Bronchial epithelial cell (primary cell): Measurements from ENCODE around the gene CLEC2D. TPM values are rescaled to one million over a fixed set of nuclear protein-coding genes. Genes with fewer than 3 reads are reported as not detected.
A peak's percentile ranks its signal among the peaks of the same experiment; 100 is the strongest.

Experiments
- DNase-seq: peaks from one replicate; pipeline ENCODE4 v3.0.0-alpha.2; 2010; ENCODE audit warnings: low read depth
- FAIRE-seq: peaks from 2 replicates; lab custom pipeline; 2011; peaks lifted over from hg19 to GRCh38; lab: Jason Lieb, UNC
- H3K27me3 ChIP-seq: 2 replicates; pipeline ENCODE4 v1.5.1; 2011; ENCODE audit warnings: low read length; ENCODE audit not compliant: control insufficient read depth, insufficient read depth
- H3K36me3 ChIP-seq: 2 replicates; pipeline ENCODE4 v1.5.1; 2011; ENCODE audit warnings: low read length; ENCODE audit not compliant: control insufficient read depth, insufficient read depth
- H3K4me3 ChIP-seq: 2 replicates; pipeline ENCODE4 v1.5.1; 2011; ENCODE audit warnings: mild to moderate bottlenecking, low read depth, low read length, control low read depth
- CTCF ChIP-seq: IDR thresholded peaks from 2 replicates; pipeline ENCODE4 v1.5.1; 2011; ENCODE audit warnings: mild to moderate bottlenecking, moderate library complexity, low read length, control low read depth, inconsistent platforms; ENCODE audit not compliant: insufficient read depth, severe bottlenecking
- total RNA-seq: library from RNA; depleted of rRNA; stranded (reverse); fragments of >200 nt; gene quantifications from 2 replicates; pipeline ENCODE4 v1.2.1, GENCODE V29; 2014

The CLEC2D gene
- total RNA-seq, 1 donor from 2014 or later = 2.6 TPM

GRCh38 chr12:9648701-9649531 lies 20.6 kb upstream of the CLEC2D start:
- FAIRE-seq (no peak), DNase-seq (no peak)

GRCh38 chr12:9649532-9649940 lies 20.0 kb upstream of the CLEC2D start:
- TF ChIP-seq CTCF = no peak
- Histone ChIP-seq H3K36me3 (peaks cover 2% of the 10 kb centered on the region), H3K27me3 (no peaks in the 10 kb centered on the region), H3K4me3 (peak overlapping the region; percentile 54)
- DNase-seq = no peak
- FAIRE-seq = no peak

More at GRCh38 chr12:9648701-9649531, 20.6 kb upstream of the CLEC2D start:
- Histone ChIP-seq H3K36me3 (no peaks in the 10 kb centered on the region), H3K4me3 (peak overlapping the region; percentile 54), H3K27me3 (no peaks in the 10 kb centered on the region)
- no peak for TF ChIP-seq CTCF

- no peak for TF ChIP-seq CTCF
- DNase-seq (peak; percentile 80), FAIRE-seq (no peak)
- peaks cover 2% of the 10 kb centered on the region for H3K36me3 ChIP-seq
- H3K27me3 ChIP-seq = no peaks in the 10 kb centered on the region
- H3K4me3 ChIP-seq = peak overlapping the region; percentile 54
These were observed 19.3 kb upstream of the CLEC2D start for GRCh38 chr12:9650151-9650576.

GRCh38 chr12:9651265-9651729 lies 18.2 kb upstream of the CLEC2D start:
- H3K36me3 ChIP-seq = peaks cover 3% of the 10 kb centered on the region
- no peak overlapping the region for H3K4me3 ChIP-seq
- peak; percentile 58 for DNase-seq
- FAIRE-seq = no peak
- no peak for TF ChIP-seq CTCF
- H3K27me3 ChIP-seq = no peaks in the 10 kb centered on the region

- FAIRE-seq = no peak
These were observed 9.5 kb upstream of the CLEC2D start for GRCh38 chr12:9660046-9660445.

More at GRCh38 chr12:9660046-9660445, 9.5 kb upstream of the CLEC2D start:
- Histone ChIP-seq H3K27me3 (no peaks in the 10 kb centered on the region), H3K36me3 (peaks cover 5% of the 10 kb centered on the region), H3K4me3 (no peak overlapping the region)
- no peak for DNase-seq
- no peak for TF ChIP-seq CTCF
